GM18519 (cell line): Measurements from ENCODE around the gene PLCB2.

Experiments used
- ATAC-seq: cut with Tn5 transposase; IDR thresholded peaks from one replicate; pipeline ENCODE4 v1.9.1; 2021; ENCODE audit warnings: mild to moderate bottlenecking, moderate library complexity; ENCODE audit not compliant: unreplicated experiment, low FRiP score

The PLCB2 gene

GRCh38 chr15:40305281-40305680 lies 2.5 kb downstream of the PLCB2 start:
- no peak for ATAC-seq

GRCh38 chr15:40303576-40303975 lies 4.2 kb downstream of the PLCB2 start:
- no peak for ATAC-seq

DNA sequence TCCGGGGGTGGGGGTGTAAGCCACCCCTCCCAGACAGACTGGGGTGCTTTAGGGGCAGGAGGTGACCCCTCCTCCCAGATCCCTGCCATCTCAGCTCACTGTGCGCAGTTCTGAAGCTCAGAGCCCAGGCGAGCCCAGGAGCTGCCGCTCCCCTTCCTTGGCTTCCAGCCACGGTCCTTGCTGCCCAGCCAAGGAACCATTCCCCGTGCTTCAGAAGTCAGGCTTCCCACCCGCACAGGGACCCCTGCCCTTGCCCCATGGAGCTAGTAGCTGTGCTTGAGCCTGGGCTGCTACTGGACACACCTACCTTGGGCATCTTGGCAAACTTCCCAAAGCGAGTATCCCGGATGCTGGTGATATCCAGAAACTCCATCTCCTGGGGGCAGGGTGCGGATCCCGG lies 4.8 kb downstream of the PLCB2 start:
- ATAC-seq, result no peak

GRCh38 chr15:40302288-40302886 lies 5.3 kb downstream of the PLCB2 start:
- ATAC-seq, result no peak

GRCh38 chr15:40301467-40302179 lies 6.1 kb downstream of the PLCB2 start:
- no peak for ATAC-seq

- no peak for ATAC-seq
These were observed 7.0 kb downstream of the PLCB2 start for GRCh38 chr15:40300771-40301170.

DNA sequence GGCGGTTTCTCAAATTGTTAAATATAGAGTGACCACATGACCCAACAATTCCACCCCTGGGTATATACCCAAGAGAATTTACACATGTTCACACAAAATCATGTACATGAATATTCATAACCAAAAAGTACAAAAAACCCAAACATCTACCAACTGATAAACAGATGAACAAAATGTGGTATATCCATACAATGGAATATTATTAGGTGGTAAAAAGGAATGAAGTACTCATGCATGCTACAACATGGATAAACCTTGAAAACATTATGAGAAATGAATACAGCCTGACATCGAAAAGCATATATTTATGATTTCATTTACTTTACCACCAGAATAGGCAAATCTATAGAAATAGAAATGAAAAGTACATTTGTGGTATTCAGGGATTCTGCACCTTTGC lies 7.4 kb downstream of the PLCB2 start:
- no peak for ATAC-seq

- ATAC-seq, result no peak
These were observed 9.4 kb downstream of the PLCB2 start for GRCh38 chr15:40298216-40298935.

DNA sequence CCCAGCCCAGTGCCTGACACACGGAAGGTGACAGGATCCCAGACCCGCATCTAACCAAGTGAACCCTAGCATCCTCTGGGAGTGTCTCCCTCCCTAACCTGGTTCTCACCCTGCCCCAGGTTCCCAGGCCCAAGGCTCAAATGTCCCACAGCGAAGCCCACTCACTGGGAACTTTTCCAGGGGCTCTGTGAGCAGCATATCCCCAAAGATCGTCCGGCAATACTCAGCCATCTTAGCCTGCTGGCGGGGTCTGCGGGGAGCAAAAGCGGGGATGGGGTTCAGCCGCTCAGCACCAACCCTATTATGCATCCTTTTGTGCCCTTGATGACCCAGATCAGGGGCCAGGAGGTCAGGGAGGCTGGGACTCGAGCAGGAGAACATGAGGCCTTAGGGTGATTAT lies 10.4 kb downstream of the PLCB2 start:
- no peak for ATAC-seq

GRCh38 chr15:40296561-40297230 lies 11.0 kb downstream of the PLCB2 start:
- no peak for ATAC-seq

- ATAC-seq, result no peak
These were observed 11.7 kb downstream of the PLCB2 start for GRCh38 chr15:40295877-40296560.

- no peak for ATAC-seq
These were observed 12.4 kb downstream of the PLCB2 start for GRCh38 chr15:40295297-40295696.

DNA sequence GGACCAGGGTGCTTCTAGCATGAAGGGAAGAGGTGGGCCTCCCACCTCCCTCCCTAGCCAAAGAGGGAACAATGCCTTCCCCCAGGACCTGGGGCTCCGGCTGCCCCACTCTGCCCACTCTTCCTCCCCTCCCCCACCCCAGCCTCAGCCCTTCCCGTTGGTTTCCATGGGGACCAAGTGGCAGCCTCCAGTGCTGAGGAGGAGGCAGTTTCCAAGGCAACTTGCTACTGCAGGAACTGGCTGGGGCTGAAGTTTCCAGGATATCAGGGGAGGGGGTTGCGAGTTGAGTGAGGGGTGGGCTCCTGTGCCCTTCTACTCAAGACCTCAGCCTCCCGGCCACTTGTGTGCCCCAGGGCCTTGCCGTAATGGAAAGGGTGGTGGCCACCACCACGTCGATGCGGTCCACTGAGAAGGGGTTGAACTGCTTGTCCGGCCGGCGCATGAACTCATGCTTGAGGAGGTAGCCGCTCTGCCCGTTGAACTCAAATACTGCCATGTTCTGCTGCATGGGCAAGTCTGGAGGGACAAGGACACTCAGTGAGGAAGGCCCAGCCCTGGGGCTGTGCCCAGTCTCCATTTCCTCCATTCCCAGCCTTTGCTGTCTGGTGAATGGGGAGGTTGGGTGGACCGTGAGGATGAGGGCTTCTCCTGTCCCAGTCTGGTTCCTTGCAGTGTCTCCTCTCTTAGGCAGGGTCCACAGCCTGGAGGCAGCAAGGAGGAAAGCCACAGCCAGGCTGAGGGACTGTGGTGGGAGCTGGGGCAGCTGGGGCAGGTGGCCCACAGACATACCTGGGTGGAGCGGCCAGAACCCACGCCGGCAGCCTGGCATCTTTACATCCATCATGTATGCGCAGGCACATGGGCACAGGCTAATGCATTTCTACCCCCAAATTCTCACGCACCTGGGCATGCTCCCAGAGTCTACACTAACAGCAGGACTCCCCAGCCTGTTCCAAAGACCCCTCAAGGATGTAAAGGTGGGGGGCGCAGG lies 13.5 kb downstream of the PLCB2 start:
- ATAC-seq, result no peak

DNA sequence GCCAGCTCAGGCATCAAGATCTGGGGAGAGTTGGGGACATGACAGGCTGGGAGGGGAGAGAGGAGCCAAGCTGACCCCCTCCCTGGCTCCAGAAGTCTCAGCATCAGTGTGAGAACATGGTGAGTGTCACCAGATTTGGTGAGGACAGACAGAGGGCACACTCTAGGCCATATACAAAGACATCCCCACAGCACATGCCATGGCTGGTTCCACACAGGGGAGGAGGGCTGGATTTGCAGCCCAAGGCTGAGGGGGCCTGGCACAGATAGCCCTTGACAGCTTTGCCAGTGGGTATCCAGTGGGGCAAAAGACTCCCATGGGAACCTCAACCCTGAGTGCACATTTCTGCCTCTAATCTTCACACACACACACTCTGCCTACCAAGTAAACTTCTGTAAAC lies 14.7 kb downstream of the PLCB2 start:
- ATAC-seq, result no peak

GRCh38 chr15:40292246-40292645 lies 15.5 kb downstream of the PLCB2 start:
- no peak for ATAC-seq

DNA sequence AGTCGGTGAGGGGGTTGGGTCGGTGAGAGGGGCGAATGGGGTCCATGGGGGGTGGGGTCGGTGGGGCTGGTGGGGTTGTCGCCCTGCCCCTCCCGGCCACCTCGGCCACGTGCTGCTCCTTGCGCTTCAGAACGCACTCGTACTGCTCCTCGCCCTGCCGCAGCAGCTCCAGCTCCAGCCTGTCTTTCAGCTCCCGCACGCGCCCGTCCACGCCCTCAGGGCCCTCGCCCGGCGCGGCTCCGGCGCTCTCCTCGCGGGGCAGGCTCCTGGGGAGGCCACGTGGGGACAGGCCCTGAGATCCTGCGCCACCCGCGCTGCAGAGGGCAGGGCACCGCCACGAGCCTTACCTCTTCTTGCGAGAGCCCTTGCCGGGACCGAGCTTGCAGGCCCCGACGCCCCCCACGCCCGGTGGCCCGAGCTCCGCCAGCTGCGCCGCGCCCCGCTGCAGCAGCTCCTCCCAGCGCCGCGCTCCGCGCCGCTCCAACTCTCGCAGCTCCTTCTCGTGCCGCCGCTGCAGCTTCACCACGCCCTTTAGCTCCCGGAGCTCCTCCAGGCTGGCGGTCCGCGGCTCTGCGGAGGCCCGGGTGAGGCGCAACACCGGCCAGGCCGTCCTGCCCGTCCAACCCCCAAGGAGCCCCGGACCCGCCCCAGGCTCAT lies 16.7 kb downstream of the PLCB2 start:
- no peak for ATAC-seq

DNA sequence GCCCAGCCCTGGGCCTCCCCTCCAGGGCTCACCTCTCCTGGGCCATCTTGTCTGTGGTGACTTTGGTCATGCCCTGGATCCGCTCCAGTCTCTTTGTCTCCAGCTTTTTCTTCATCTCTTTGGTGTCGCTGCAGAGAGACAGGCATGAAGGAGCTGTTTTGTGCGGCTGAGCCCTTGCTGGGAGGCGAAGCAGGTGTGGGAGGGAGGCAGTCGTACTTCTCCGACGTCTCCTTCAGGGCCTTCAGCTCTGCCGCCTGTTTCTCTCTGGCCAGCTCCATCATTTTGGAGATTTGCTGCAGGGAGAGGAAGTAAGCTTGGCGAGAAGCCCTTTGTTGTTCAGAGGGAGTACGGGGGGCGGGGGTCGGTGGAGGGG lies 17.2 kb downstream of the PLCB2 start:
- ATAC-seq, result no peak

DNA sequence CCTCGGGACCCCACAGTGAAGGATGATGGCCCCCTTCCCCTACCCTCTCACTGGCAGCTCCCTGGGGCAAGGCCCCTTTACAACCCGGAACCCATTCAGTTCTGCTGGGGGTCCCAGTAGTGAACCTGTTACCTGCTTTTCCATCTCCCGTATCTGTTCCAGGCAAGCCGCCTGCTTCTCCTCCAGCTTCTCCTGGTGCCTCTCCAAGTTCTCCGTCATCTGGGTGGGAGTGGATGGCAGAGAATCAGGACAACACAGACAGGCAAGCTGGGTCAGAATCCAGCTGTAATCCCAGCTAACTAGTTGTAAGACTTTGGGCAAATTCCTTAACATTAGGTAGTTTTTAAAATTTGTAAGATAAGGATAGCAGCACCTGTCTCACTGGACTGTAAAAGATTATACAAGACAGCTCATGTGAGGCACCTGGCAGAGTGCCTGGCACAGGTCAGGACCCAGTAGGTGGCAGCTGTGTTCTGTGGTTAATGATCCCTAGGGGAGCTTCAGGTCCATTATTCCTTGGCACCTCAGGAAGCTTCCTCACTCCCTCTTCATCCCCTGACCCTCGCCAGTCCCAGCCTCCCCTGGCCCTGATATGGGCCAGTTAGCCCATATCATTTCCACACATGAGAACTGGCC lies 18.5 kb downstream of the PLCB2 start:
- no peak for ATAC-seq

- no peak for ATAC-seq
These were observed 19.8 kb downstream of the PLCB2 start for GRCh38 chr15:40287968-40288367.
